GM12864 (cell line): ENCODE data around the gene RPAP3.
"Not testable (repeated sequence)": the region's sequence is repeated elsewhere in the genome, so short reads cannot be mapped to it uniquely, and the experiment has no call there.

Experiments used
- DNase-seq: peaks from one replicate; pipeline ENCODE4 v3.0.0-alpha.2; 2011; ENCODE audit warnings: low read depth
- H3K4me3 ChIP-seq: 2 replicates; pipeline ENCODE4 v1.5.1; 2011; ENCODE audit warnings: mild to moderate bottlenecking, low read depth, low read length, control low read depth
- TF ChIP-seq, protein P1 (sequence below): IDR thresholded peaks from 2 replicates; pipeline ENCODE4 v1.5.1; 2011; ENCODE audit warnings: low read depth, mild to moderate bottlenecking, moderate library complexity, low read length, control low read depth, inconsistent platforms; ENCODE audit errors: missing control alignments

RPAP3 gene

DNA sequence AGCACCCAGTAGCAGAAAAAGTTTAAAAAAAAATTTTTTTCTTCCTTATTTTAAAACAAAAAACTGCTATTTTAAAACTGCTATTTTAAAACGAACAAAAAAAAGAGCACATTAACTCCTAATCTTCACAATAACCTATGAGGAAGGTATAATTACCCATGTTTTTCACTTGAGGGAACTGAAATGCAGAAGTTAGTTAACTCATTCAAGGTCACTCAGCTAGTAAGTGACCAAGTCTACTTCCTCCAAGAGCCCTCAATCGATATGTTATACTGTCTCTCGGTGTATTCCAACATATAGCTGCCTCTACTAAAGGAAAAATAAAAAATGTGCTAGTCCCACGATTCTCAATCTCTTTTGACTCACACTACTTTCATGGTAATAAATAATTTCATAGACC, 7.8 kb downstream of the RPAP3 start:
- no peak for DNase-seq
- TF ChIP-seq, protein P1, sequence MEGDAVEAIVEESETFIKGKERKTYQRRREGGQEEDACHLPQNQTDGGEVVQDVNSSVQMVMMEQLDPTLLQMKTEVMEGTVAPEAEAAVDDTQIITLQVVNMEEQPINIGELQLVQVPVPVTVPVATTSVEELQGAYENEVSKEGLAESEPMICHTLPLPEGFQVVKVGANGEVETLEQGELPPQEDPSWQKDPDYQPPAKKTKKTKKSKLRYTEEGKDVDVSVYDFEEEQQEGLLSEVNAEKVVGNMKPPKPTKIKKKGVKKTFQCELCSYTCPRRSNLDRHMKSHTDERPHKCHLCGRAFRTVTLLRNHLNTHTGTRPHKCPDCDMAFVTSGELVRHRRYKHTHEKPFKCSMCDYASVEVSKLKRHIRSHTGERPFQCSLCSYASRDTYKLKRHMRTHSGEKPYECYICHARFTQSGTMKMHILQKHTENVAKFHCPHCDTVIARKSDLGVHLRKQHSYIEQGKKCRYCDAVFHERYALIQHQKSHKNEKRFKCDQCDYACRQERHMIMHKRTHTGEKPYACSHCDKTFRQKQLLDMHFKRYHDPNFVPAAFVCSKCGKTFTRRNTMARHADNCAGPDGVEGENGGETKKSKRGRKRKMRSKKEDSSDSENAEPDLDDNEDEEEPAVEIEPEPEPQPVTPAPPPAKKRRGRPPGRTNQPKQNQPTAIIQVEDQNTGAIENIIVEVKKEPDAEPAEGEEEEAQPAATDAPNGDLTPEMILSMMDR = no peak
- H3K4me3 ChIP-seq = no peak overlapping the region

DNA sequence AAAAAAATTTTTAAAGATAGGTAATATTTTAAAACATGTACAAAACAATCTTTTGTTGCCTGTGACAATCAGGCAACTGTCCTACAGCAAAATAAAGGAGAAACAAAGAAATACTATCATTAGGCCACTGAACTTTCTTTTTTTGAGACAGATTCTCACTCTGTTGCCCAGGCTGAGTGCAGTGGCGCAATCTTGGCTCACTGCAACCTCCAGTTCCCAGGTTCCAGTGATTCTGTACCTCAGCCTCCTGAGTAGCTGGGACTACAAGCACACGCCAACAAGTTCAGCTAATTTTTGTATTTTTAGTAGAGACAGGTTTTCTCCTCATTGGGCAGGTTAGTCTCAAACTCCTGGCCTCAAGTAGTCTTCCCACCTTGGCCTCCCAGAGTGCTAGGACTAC, 16.6 kb downstream of the RPAP3 start:
- no peak overlapping the region for H3K4me3 ChIP-seq
- TF ChIP-seq, protein P1 = no peak
- DNase-seq = no peak

DNA sequence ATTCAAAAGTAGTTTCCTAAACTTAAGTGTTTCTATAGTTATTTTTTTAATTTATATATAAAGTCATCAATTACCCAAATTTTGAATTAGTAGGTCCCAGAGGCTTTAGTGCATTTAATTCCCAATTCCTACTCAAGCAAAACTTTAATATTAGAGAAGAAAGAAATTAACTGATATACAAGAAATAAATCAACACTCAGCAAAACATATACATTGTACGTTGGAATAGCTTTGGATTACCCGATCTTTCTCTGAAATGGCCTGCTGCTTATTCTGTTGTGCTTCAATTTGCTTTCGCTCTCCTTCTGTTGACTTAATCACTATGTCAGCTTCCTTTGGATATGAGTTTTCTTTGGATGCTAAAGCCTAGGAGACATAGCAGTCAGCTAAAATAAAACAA, 18.2 kb downstream of the RPAP3 start:
- TF ChIP-seq, protein P1 = no peak
- H3K4me3 ChIP-seq = no peak overlapping the region
- no peak for DNase-seq

DNA sequence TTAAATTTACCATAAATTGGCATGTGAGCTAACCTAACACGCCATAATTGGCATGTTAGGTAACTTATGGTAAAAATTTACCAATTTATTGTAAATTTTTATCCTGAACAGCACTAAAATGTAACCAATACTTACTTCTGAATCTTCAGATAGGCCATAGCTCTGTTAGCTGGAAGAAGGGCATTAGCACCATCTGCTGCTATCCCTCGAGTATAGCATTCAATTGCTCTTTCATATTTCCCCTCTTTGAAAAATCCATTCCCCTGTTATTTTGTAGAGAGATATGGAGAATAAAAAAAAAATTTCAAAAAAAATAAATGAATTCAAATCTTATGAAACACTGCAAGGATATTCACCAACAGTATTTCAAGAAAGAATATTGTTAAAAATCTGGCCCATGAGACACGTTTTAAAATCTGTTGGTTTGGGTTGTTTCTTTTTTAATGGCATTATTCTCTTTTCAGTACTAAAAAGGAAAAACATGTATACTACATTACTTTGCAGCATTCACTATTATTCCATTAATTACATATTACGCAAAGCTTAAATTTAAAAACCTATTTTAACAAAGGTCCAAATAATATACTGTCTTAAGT, 19.1 kb downstream of the RPAP3 start:
- DNase-seq = no peak
- no peak overlapping the region for H3K4me3 ChIP-seq
- TF ChIP-seq, protein P1 = peak; percentile 53

DNA sequence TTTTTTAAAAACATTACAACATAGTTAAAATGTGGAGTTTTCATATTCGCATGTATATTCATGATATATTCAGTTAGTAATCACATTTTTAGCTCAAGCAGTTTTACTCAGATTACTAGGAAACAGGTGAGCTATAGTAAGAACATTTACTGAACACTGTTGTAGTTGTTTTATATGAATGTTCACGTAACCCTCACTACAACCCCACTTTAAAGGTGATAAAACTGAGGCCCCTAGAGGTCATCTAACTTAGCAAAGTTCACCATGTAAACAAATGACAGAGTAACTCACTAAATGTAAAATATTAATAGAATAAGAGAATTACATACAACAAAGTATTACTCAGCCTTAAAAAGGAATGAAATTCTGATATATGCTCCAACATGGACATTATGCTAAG, 26.0 kb downstream of the RPAP3 start:
- TF ChIP-seq, protein P1 = no peak
- no peak for DNase-seq
- no peak overlapping the region for H3K4me3 ChIP-seq

DNA sequence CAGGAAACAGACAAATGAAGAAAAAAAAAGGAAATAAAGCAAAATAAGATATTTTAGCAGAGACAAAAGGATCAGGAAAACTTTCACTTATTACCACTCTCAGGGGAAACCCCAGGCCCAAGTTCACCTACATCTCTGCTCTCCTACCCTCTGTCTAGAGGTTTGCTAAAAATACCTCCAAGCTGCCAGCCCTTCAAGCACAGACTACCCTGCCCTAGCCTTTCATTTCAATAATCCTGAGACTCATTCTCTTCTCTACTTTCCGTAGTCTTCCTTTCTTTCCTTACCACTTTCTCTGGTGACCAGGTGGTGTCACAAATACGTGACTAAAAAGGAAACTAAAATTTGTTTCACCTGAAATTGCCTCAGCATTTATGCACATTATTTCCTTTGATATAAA, 33.8 kb downstream of the RPAP3 start:
- TF ChIP-seq, protein P1 = no peak
- no peak overlapping the region for H3K4me3 ChIP-seq
- DNase-seq = no peak

DNA sequence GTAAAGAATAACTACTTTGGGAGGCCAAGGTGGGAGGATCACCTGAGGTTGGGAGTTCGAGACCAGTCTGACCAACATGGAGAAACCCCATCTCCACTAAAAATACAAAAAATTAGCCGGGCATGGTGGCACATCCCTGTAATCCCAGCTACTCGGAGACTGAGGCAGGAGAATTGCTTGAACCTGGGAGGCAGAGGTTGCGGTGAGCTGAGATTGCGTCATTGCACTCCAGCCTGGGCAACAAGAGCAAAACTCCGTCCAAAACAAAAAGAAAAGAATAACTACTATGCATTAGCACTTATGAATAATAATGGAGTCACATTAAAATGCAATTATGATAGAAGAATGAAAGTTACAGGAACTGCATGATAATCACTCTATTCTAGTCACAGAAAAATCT, 37.9 kb downstream of the RPAP3 start:
- DNase-seq, H3K4me3 ChIP-seq: not testable (repeated sequence)
